GM23338 (cell line): ENCODE data around the gene YIF1A. TPM values are rescaled to one million over a fixed set of nuclear protein-coding genes. Genes with fewer than 3 reads are reported as not detected.

ENCODE experiments used
- ATAC-seq: fragments of 200-7000 bp; cut with Tn5 transposase; 3 replicates; pipeline ENCODE4 v1.9.1; 2020
- DNase-seq: peaks from one replicate; pipeline ENCODE4 v3.0.0-alpha.2; 2015; ENCODE audit warnings: low spot score
- H2AFZ ChIP-seq: fragments of 200-600 bp; sonication (generic); 2 replicates; pipeline ENCODE4 v1.8.0; 2016; ENCODE audit warnings: antibody characterized with exemption, mild to moderate bottlenecking, moderate library complexity
- H3F3A ChIP-seq: fragments of 200-600 bp; sonication (generic); replicated peaks from 2 replicates; pipeline ENCODE4 v1.8.0; 2017; ENCODE audit warnings: antibody characterized with exemption, mixed run types, low read depth
- H3K27ac ChIP-seq: fragments of 200-600 bp; sonication (generic); 2 replicates; pipeline ENCODE4 v1.6.1; 2016; ENCODE audit warnings: low read depth
- H3K27me3 ChIP-seq: fragments of 200-600 bp; sonication (generic); 2 replicates; pipeline ENCODE4 v1.8.0; 2016; ENCODE audit warnings: mild to moderate bottlenecking, mixed run types, moderate library complexity; ENCODE audit not compliant: insufficient read depth
- H3K36me3 ChIP-seq: fragments of 200-600 bp; sonication (generic); 2 replicates; pipeline ENCODE4 v1.8.0; 2016; ENCODE audit warnings: mild to moderate bottlenecking; ENCODE audit not compliant: insufficient read depth
- H3K4me1 ChIP-seq: fragments of 200-600 bp; sonication (generic); 2 replicates; pipeline ENCODE4 v1.8.0; 2016; ENCODE audit warnings: mild to moderate bottlenecking, moderate library complexity; ENCODE audit not compliant: insufficient read depth
- H3K4me2 ChIP-seq: fragments of 200-600 bp; sonication (generic); 2 replicates; pipeline ENCODE4 v1.7.1; 2017; ENCODE audit warnings: mixed run types
- H3K4me3 ChIP-seq: fragments of 200-600 bp; sonication (generic); 2 replicates; pipeline ENCODE4 v1.6.1; 2016; ENCODE audit warnings: mixed run types
- H3K79me2 ChIP-seq: fragments of 200-600 bp; sonication (generic); replicated peaks from 2 replicates; pipeline ENCODE4 v1.8.0; 2017; ENCODE audit warnings: mild to moderate bottlenecking; ENCODE audit not compliant: insufficient read depth
- H3K9me2 ChIP-seq: fragments of 200-600 bp; sonication (generic); 2 replicates; pipeline ENCODE4 v1.8.0; 2017; ENCODE audit not compliant: insufficient read depth
- H4K20me1 ChIP-seq: fragments of 200-600 bp; sonication (generic); replicated peaks from 2 replicates; pipeline ENCODE4 v1.8.0; 2017; ENCODE audit warnings: mild to moderate bottlenecking; ENCODE audit not compliant: insufficient read depth
- H3K27ac Mint-ChIP-seq: 2 replicates; pipeline ENCODE4 v1.8.0; 2020; ENCODE audit warnings: inconsistent platforms, mild to moderate bottlenecking, moderate library complexity, mixed read lengths
- H3K27me3 Mint-ChIP-seq: 3 replicates; pipeline ENCODE4 v1.8.0; 2022; ENCODE audit warnings: low read depth, mild to moderate bottlenecking, moderate library complexity, mixed read lengths, inconsistent platforms; ENCODE audit not compliant: insufficient read depth, poor library complexity
- H3K36me3 Mint-ChIP-seq: 3 replicates; pipeline ENCODE4 v1.8.0; 2021; ENCODE audit warnings: low read depth, mild to moderate bottlenecking, inconsistent platforms, moderate library complexity, mixed read lengths
- H3K4me1 Mint-ChIP-seq: 3 replicates; pipeline ENCODE4 v1.8.0; 2020; ENCODE audit warnings: mild to moderate bottlenecking, inconsistent platforms, mixed read lengths
- H3K4me3 Mint-ChIP-seq: 3 replicates; pipeline ENCODE4 v1.8.0; 2021; ENCODE audit warnings: moderate library complexity, mild to moderate bottlenecking, inconsistent platforms, mixed read lengths
- H3K9me3 Mint-ChIP-seq: 3 replicates; pipeline ENCODE4 v1.8.0; 2020; ENCODE audit warnings: moderate library complexity, mild to moderate bottlenecking, inconsistent platforms, mixed read lengths
- CREB1 ChIP-seq: fragments of 250-450 bp; sonication (Bioruptor Pico); IDR thresholded peaks from 2 replicates; pipeline ENCODE4 v1.5.0; 2020; ENCODE audit warnings: low read depth, mild to moderate bottlenecking, moderate library complexity
- ETS1 ChIP-seq: IDR thresholded peaks from 2 replicates; pipeline ENCODE4 v1.6.1; 2016; ENCODE audit warnings: antibody characterized with exemption
- EZH2phosphoT487 ChIP-seq: fragments of 200-600 bp; sonication (generic); IDR thresholded peaks from one replicate; pipeline ENCODE4 v1.8.1; 2018; ENCODE audit warnings: antibody characterized with exemption; ENCODE audit not compliant: unreplicated experiment
- JUNB ChIP-seq: IDR thresholded peaks from one replicate; pipeline ENCODE4 v1.6.1; 2016; ENCODE audit warnings: antibody characterized with exemption; ENCODE audit not compliant: unreplicated experiment
- ZNF114 ChIP-seq: fragments of 250-450 bp; sonication (Bioruptor Pico); IDR thresholded peaks from 2 replicates; pipeline ENCODE4 v1.5.0; 2020; ENCODE audit warnings: mild to moderate bottlenecking, moderate library complexity
- ZNF331 ChIP-seq: fragments of 250-450 bp; sonication (Bioruptor Pico); IDR thresholded peaks from 2 replicates; pipeline ENCODE4 v1.5.0; 2020; ENCODE audit warnings: low read depth, mild to moderate bottlenecking, moderate library complexity
- ZNF462 ChIP-seq: fragments of 250-450 bp; sonication (Bioruptor Pico); IDR thresholded peaks from 2 replicates; pipeline ENCODE4 v1.5.0; 2020; ENCODE audit warnings: mild to moderate bottlenecking, moderate library complexity
- polyA plus RNA-seq: library from polyadenylated mRNA; unstranded; fragments of >200 nt; fragmentation: Nextera tagmentation; extraction: Ambion mirVana; gene quantifications from 2 replicates; pipeline ENCODE4 v1.2.1, GENCODE V29; 2016
- total RNA-seq: library from RNA; depleted of rRNA; stranded (reverse); fragments of >200 nt; shearing (Covaris generic); gene quantifications from 2 replicates; pipeline ENCODE4 v1.2.3, GENCODE V29; 2014

Gene YIF1A
- total and polyA plus RNA-seq, 2 experiments from 2014 or later = 75.6 to 87.0 TPM

DNA sequence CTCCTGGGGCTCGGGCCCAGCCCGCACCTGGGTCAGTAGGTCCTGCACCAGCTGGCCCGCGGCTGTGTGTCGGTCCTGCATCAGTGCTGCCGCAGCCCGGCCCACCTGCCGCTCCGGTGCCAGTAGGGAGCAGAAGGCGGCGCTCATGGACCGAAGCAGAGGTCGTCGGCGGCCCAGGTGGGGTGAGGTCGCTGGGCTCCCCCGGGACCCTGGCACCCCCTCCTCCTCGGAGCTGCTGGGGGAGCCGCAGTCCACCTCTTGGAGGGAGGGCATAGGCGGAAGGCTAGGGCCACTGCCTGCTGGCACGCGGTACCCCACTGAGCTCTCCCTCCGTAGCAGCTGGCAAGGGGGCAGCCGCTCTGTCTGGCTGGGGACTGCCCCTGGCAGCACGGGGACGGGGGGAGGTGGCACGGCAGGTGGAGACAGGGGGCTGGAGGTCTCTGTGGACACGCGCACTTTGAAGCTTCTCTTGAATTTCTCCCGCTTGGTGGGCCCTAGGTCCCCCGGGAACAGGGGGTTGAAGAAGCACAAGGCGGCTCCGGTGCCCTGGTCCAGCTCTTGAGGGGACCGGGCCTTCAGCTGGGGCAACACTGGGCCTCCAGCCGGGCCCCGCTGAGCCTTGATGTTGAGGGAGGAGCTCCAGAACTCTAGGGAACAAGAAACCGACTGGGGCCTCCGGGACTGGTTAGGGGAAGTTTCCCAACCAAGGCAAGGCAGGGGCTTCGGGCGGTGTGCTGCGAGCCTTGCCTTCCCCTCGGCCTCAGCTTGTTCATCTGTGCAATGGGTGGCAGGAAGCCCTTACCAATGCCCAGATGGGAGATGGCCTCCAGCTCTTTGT is 45.9 kb upstream of the YIF1A start:
- H3K27me3 ChIP-seq = no peaks in the 10 kb centered on the region
- H3K4me2 ChIP-seq = peak overlapping the region; percentile 82; the same call in 1 of the 2 replicates
- H3K4me3 ChIP-seq = peak overlapping the region; percentile 60; the same call in 1 of the 2 replicates
- DNase-seq = no peak
- peaks cover 4% of the 10 kb centered on the region; the same call in 2 of the 3 replicates for H3K36me3 Mint-ChIP-seq
- H3K27me3 Mint-ChIP-seq = peaks cover 8% of the 10 kb centered on the region
- H2AFZ ChIP-seq = no peak overlapping the region
- H3K27ac Mint-ChIP-seq = no peak overlapping the region
- H3K9me3 Mint-ChIP-seq = no peaks in the 10 kb centered on the region
- no peaks in the 10 kb centered on the region for H3K79me2 ChIP-seq
- peak; percentile 7; the same call in 1 of the 3 replicates for ATAC-seq
- H3K36me3 ChIP-seq = no peaks in the 10 kb centered on the region
- no peak overlapping the region for H3K27ac ChIP-seq
- H3F3A ChIP-seq = 0 out of 2 replicates have a peak, but pooled peaks cover 6% of the 10 kb centered on the region
- H3K9me2 ChIP-seq = no peaks in the 10 kb centered on the region
- H3K4me1 ChIP-seq = peaks cover 16% of the 10 kb centered on the region; the same call in 1 of the 2 replicates
- H3K4me3 Mint-ChIP-seq = peak overlapping the region; percentile 83
- H4K20me1 ChIP-seq = no peaks in the 10 kb centered on the region; the same call in 1 of the 2 replicates
- TF ChIP-seq ZNF462 (CRISPR knock-in tag) = no peak
- no peak for TF ChIP-seq ETS1
- no peak for TF ChIP-seq JUNB
- no peak for TF ChIP-seq EZH2phosphoT487
- no peak for TF ChIP-seq ZNF114 (CRISPR knock-in tag)
- TF ChIP-seq CREB1 = no peak
- no peak for TF ChIP-seq ZNF331 (CRISPR knock-in tag)
- peaks cover 18% of the 10 kb centered on the region for H3K4me1 Mint-ChIP-seq
